Heart left ventricle (tissue), 16 donors: ENCODE results near the gene MAP3K4. TPM values are rescaled to one million over a fixed set of nuclear protein-coding genes. Genes with fewer than 3 reads are reported as not detected.

Experiments used
- ATAC-seq, 4 donors: fragments of 200-7000 bp; cut with Tn5 transposase; one replicate each; pipeline ENCODE4 v1.9.1; 2020 to 2022; ENCODE audit warnings: moderate library complexity in 4 of 4, mild to moderate bottlenecking in 3 of 4, moderate number of reproducible peaks in 1 of 4
- DNase-seq, 5 donors: peaks; one replicate each; pipeline ENCODE4 v3.0.0-alpha.2; 2020
- H3K27ac ChIP-seq, 12 donors: fragments of 200-600 bp; sonication (generic) in 4 of 12; one replicate each; pipeline versions ENCODE4 v1.5.0 to v1.8.0; 2016 to 2022; ENCODE audit warnings: mild to moderate bottlenecking in 2 of 12
- H3K27me3 ChIP-seq, 9 donors: fragments of 200-600 bp; sonication (generic) in 2 of 9; one replicate each; pipeline versions ENCODE4 v1.5.1 to v1.8.0; 2016 to 2022; ENCODE audit warnings: mild to moderate bottlenecking in 3 of 9
- H3K36me3 ChIP-seq, 9 donors: fragments of 200-600 bp; sonication (generic) in 2 of 9; one replicate each; pipeline versions ENCODE4 v1.5.0 to v1.8.0; 2018 to 2022; ENCODE audit warnings: mild to moderate bottlenecking in 2 of 9
- H3K4me1 ChIP-seq, 12 donors: fragments of 200-600 bp; sonication (generic) in 4 of 12; one replicate each; pipeline versions ENCODE4 v1.5.0 to v1.8.0; 2016 to 2022; ENCODE audit warnings: mild to moderate bottlenecking in 3 of 12
- H3K4me3 ChIP-seq, 12 donors: fragments of 200-600 bp; sonication (generic) in 4 of 12; one replicate each; pipeline versions ENCODE4 v1.5.0 to v1.8.0; 2017 to 2022; ENCODE audit warnings: mild to moderate bottlenecking in 9 of 12, moderate library complexity in 4 of 12
- H3K9me3 ChIP-seq, 12 donors: fragments of 200-600 bp; sonication (generic) in 4 of 12; one replicate each; pipeline versions ENCODE4 v1.5.0 to v1.8.0; 2016 to 2022; ENCODE audit warnings: mild to moderate bottlenecking in 1 of 12
- POLR2A ChIP-seq, 2 donors: fragments of 450-650 bp; IDR thresholded peaks; one replicate each; pipeline ENCODE4 v1.6.1; 2017; ENCODE audit warnings: antibody characterized with exemption in 2 of 2, mild to moderate bottlenecking in 2 of 2, moderate library complexity in 2 of 2
- WGBS, 4 donors: extraction: QIAGEN DNeasy Blood & Tissue Kit in 2 of 4; methylation state at CpG; one replicate each; pipeline versions ENCODE4 v1.1.5 to v1.1.7; 2013 to 2018; 5-methylcytosine and 5-hydroxymethylcytosine counted together
- intact Hi-C, 10 donors: fragments of 100-400 bp; cut with DNase I; formaldehyde crosslinking; loops; one replicate each; pipeline versions ENCODE4 v1.11.1 to v1.14.2; 2022
- polyA plus RNA-seq, 2 donors: library from polyadenylated mRNA; stranded (reverse); fragments of 200-250 nt; gene quantifications; one replicate each; pipeline ENCODE4 v1.2.3, GENCODE V29; 2013
- total RNA-seq, 9 donors: library from RNA; depleted of rRNA in 2 of 9; stranded (reverse); fragments of >200 nt in 2 of 9; fragmentation: NEBNext Ultra II Directional in 3 of 9; extraction: Animal tissue kit (Norgen Biotek cat#: 25700) in 3 of 9; gene quantifications; one replicate each; pipeline versions ENCODE4 v1.1.0 to v1.2.4, GENCODE V29; 2016 to 2023
- TF ChIP-seq, protein P1 (sequence below), 12 donors: fragments of 200-600 bp; sonication (generic) in 4 of 12; IDR thresholded peaks; one replicate each; pipeline versions ENCODE4 v1.5.0 to v1.8.0; 2018 to 2022; ENCODE audit warnings: antibody characterized with exemption in 12 of 12, mild to moderate bottlenecking in 5 of 12
- donor health status: ischemic (EF 13 %, LVEDD 7.1; RV severe dilation, severe dysfunction).
- donor health status: healthy with polysubstance abuse.
- donor health status: DM: no; HTN: yes; CAD: no.
- donor health status: DM: no; HTN: no; CAD: no.
- donor health status: ischemic (EF 25% LVEDD 6.9; RV normal size, moderate dysfunction).
- donor health status: ischemic (EF 25% LVEDD 5.7; RV mildly dilated, moderate dysfunction).
- donor health status: healthy.
- donor health status: DM: yes; HTN: yes; CAD: no.
- donor health status: ischemic (EF 35%, LVEDD 5.7; RV mildly dilated, moderate dysfunction).
- donor health status: nonischemic (EF 11% LVEDD 7.7; RV severe dilation, severe dysfunction).
- donor health status: DM: yes; HTN: yes; CAD: no.
- donor health status: PGD.
- donor health status: ischemic (EF 29% LVEDD 5.4; RV normal size, mild dysfunction).
- donor health status: nonischemic (EF 23%, LVEDD 6.1; RV moderate dilation, normal function).

The MAP3K4 gene
- total and polyA plus RNA-seq, 11 donors: 9.2 to 39.1 (median 28.4) TPM

DNA sequence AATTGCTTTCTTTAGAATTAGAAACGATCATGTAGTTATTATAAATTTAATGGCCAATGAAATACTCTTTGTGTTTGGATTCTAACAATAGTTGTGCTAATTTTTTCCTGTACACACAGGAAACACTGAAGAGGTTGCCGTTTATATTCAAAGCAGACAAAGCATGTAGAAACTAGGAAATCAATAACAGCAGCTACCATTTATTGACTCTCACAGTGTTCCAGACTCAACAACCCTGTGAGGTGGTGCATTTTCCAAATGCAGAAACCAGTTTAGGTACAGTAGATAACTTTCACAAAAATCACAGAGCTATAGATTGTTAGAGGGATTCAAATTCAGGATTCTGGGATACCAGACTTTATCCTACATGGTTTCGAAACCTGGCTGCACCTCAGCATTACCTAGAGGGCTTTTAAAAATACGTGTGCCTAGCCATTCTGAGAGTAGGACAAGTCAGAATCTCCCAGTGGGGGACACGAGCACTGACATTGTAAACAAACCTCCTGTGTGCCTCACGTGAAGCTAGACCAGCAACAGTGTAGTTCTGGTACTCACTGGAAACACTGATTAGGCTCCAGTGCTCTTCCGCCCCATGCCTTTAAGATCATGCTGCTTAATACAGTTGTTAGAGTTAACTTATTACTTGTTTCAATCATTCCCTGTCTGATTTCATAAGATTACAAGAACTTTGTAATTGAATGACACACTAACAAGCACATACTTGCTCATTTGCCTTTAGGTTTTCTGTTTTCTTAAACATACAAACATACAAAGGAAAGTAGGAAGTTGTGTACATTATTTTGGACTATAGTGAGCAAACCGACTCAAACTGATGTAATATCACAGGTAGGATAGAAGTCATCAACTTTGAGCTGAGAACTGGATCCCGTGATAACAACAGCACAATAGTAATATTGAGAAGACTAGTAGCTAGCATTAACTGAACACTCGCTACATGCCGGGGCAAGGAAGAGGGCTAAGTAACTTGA, 65.8 kb downstream of the MAP3K4 start:
- Histone ChIP-seq H3K27me3 (no peaks in the 10 kb centered on the region), H3K4me3 (no peak overlapping the region), H3K9me3 (peaks cover 0 to 5% (median 0%) of the 10 kb centered on the region in 12 donors), H3K27ac (no peak overlapping the region), H3K36me3 (peaks cover 0 to 2% (median 0%) of the 10 kb centered on the region in 9 donors), H3K4me1 (peaks cover 0 to 12% (median 0%) of the 10 kb centered on the region in 12 donors)
- 64 to 82% (median 72%) methylated on average over 11 of the region's 11 CpGs for WGBS, 4 donors
- TF ChIP-seq POLR2A (IDR thresholded peaks at IDR 0.05): no peak
- TF ChIP-seq, protein P1, sequence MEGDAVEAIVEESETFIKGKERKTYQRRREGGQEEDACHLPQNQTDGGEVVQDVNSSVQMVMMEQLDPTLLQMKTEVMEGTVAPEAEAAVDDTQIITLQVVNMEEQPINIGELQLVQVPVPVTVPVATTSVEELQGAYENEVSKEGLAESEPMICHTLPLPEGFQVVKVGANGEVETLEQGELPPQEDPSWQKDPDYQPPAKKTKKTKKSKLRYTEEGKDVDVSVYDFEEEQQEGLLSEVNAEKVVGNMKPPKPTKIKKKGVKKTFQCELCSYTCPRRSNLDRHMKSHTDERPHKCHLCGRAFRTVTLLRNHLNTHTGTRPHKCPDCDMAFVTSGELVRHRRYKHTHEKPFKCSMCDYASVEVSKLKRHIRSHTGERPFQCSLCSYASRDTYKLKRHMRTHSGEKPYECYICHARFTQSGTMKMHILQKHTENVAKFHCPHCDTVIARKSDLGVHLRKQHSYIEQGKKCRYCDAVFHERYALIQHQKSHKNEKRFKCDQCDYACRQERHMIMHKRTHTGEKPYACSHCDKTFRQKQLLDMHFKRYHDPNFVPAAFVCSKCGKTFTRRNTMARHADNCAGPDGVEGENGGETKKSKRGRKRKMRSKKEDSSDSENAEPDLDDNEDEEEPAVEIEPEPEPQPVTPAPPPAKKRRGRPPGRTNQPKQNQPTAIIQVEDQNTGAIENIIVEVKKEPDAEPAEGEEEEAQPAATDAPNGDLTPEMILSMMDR (IDR thresholded peaks at IDR 0.05): no peak
- ATAC-seq (peak in 2 of 4 donors; percentile 42 to 57), DNase-seq (no peak)
- intact Hi-C loops: loop anchor here in 2 of 10 donors (2.0 to 10.0 kb wide), 2 partner anchors 51 to 53 kb away; no protein-coding TSS in a partner anchor

DNA sequence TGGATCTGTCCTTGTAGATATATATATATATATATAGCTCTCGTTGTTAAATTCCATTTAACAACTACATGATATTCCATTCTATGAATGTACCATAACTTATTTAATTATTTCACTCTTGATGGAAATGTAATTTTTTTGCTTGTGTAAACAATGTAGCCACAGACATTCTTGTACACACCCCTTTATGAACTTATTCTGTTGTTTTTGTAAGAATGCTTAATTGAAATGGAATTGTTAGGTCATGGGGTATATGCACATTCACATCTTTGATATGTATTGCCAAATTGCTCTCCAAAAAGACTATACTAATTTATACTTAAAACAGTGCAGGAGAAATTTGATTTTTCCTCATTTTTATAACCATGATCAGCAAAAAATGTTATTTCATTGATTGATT, 67.2 kb downstream of the MAP3K4 start:
- H3K27me3 ChIP-seq: no peaks in the 10 kb centered on the region
- H3K36me3 ChIP-seq: peaks cover 0 to under 1% (median 0%) of the 10 kb centered on the region in 9 donors
- peaks cover 0 to 18% (median 0%) of the 10 kb centered on the region in 12 donors for H3K4me1 ChIP-seq
- no peak for DNase-seq
- TF ChIP-seq, protein P1 (IDR thresholded peaks at IDR 0.05): no peak
- no peak for TF ChIP-seq POLR2A (IDR thresholded peaks at IDR 0.05)
- 75 to 87% (median 86%) methylated on average over 1 of the region's 1 CpG for WGBS, 4 donors
- ATAC-seq: no peak
- intact Hi-C loops: loop anchor here in 1 of 10 donors (10.0 kb wide), 1 partner anchor 54 kb away; no protein-coding TSS in a partner anchor
- peaks cover 0 to 5% (median 0%) of the 10 kb centered on the region in 12 donors for H3K9me3 ChIP-seq
- no peak overlapping the region for H3K4me3 ChIP-seq
- H3K27ac ChIP-seq: no peak overlapping the region

DNA sequence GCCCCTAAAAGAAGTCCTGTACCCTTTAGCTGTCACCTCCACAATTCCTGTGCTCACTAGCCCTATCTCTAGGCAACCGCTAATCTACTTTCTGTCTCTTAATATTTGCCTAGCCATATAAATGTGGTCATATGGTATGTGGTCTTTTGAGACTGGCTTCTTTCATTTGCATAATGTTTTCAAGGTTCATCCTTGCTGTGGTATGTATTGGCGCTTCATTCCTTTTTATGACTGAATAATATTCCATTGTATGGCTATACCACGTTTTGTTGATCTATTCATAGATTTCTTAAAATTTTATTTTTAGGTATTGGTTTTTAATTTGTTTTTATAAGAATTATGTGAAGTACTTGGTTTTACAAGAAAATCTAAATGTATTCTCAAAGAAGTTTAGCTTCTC, 70.0 kb downstream of the MAP3K4 start:
- no peak for ATAC-seq

More for the DNA sequence above, 70.0 kb downstream of the MAP3K4 start:
- TF ChIP-seq, protein P1 (IDR thresholded peaks at IDR 0.05): no peak
- TF ChIP-seq POLR2A (IDR thresholded peaks at IDR 0.05): no peak
- H3K9me3 ChIP-seq: peaks cover 0 to 5% (median 0%) of the 10 kb centered on the region in 12 donors
- WGBS, 4 donors: 96 to 99% (median 98%) methylated on average over 3 of the region's 3 CpGs
- no peak overlapping the region for H3K27ac ChIP-seq
- no peak for DNase-seq
- no peak overlapping the region for H3K4me3 ChIP-seq
- H3K27me3 ChIP-seq: no peaks in the 10 kb centered on the region
- no peaks in the 10 kb centered on the region for H3K36me3 ChIP-seq
- intact Hi-C loops: loop anchor here in 1 of 10 donors (10.0 kb wide), 1 partner anchor 127 kb away; no protein-coding TSS in a partner anchor
- H3K4me1 ChIP-seq: peaks cover 0 to 27% (median 0%) of the 10 kb centered on the region in 12 donors
